ENCODE results near the gene CAPN15.
"Not testable (repeated sequence)": the region's sequence is repeated elsewhere in the genome, so short reads cannot be mapped to it uniquely, and the experiment has no call there.

Gene CAPN15

DNA sequence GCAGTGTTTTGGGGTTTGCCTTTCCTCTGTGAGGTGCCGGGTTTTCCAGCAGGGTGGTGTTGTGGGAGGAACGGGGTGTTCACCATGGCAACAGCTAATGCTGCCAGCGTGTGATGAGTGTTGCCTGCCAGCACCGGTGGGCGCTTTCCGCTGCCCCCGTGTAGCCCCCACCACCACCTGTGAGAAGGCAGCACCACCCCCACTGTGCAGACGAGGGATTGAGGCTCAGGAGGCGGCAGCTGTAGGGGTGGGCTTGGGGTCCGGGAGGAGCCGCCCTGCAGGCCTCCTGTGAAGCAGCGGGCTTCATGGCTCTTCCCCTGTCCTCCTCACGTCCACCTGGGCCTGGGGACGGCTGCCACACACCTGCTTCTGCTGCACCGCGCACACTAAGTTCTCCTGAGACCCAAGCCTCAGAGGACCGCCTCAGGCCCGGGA, 67.6 kb downstream of the CAPN15 start:
- DNase-seq = no peak

GRCh38 chr16:595942-596735, 68.6 kb downstream of the CAPN15 start:
- peak; percentile 23 for DNase-seq

DNA sequence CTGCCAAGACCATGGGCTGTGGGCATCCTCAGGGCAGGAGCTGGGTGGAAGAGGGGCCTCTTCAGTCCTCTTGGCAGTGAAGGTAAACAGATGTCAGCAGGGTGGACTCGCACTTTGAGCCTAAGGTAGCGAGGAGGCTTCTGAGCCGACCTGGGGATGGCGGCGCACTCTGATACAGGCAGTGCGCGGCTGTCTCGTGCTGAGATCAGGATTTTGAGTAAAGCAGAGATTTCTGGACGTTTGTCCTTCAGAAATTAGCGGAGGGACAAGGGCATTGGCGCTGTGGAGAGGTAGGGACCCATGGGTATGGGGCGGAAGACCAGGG, 69.2 kb downstream of the CAPN15 start:
- DNase-seq = no peak

- DNase-seq = not testable (repeated sequence)
Observed at GRCh38 chr16:597655-598054, 70.1 kb downstream of the CAPN15 start.

DNA sequence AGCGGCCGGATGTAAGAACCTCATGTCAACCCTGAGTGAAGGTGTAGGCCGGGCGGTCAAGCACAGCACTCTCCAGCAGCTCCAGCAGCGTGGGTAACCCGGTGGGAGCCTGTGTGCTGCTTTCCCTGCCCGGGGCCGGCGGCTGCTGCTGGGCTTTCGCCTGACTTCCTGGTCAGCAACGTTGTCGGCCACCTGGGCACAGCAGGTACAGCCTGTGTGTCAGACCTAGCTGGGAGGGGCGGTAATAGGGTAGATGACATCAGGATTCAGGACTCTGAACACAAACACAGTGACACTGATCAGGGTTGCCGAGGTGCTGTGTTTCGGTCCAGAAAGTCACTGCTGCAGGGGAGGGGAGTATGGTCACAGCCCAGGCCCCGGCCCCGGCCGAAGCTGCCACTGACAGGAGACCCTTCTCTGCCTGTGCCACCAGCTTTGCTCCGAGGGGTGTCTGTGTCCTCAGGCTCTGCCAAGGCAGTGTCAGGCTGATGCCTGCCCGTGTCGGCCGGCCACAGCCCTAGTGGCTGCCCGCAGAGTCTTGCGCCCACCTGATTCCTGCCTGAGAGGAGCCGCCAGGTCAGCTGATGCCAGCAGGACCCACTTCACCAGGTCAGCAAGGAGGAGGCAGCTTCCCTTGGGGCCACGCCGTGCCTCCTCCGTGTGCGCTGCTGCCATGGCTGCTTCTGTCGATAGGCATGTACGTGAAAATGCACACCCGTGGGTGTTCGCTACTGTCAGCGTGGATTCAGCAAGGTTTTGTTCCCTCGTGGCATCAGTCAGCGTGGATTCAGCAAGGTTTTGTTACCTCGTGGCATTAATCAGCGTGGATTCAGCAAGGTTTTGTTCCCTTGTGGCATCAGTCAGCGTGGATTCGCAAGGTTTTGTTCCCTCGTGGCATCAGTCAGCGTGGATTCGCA, 71.6 kb downstream of the CAPN15 start:
- no peak for DNase-seq

DNA sequence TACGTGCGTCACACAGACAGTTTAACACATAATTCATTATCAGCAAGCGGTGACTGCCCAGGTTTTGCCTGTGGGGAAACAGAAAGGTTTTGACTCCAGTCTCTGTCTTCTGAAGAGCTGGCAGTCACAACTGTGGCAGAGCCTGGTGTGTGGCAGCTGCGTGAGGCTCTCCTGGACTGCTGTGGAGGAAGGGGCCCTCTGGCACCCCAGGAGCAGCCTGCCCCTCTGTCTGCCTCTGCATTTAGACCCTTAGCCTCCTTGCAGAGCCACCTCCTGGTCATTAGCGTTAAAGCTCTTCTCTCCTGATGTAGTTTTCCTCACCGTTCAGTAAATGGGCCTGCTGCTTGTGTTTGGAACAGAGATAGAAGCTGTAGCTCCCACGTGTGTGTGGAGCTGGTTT, 73.3 kb downstream of the CAPN15 start:
- no peak for DNase-seq

GRCh38 chr16:603933-604332, 76.4 kb downstream of the CAPN15 start:
- no peak for DNase-seq

All from DMS153 (cell line).